OCI-M1 (cell line): ENCODE results near the gene NFATC3.
"Not testable (repeated sequence)": the region's sequence is repeated elsewhere in the genome, so short reads cannot be mapped to it uniquely, and the experiment has no call there.

Experiments used
- DNase-seq: peaks from one replicate; lab custom pipeline; 2025; lab: John Stamatoyannopoulos, UW

The NFATC3 gene

GRCh38 chr16:68116256-68116867 is 31.2 kb downstream of the NFATC3 start:
- peak; percentile 54 for DNase-seq

GRCh38 chr16:68117884-68118283 is 32.7 kb downstream of the NFATC3 start:
- no peak for DNase-seq

- DNase-seq, result not testable (repeated sequence)
These were observed 33.8 kb downstream of the NFATC3 start for GRCh38 chr16:68118954-68119353.

GRCh38 chr16:68120496-68120895 is 35.3 kb downstream of the NFATC3 start:
- DNase-seq, result not testable (repeated sequence)

- no peak for DNase-seq
These were observed 41.2 kb downstream of the NFATC3 start for GRCh38 chr16:68126395-68126794.

- no peak for DNase-seq
These were observed 43.6 kb downstream of the NFATC3 start for GRCh38 chr16:68128577-68129305.

- no peak for DNase-seq
These were observed 45.4 kb downstream of the NFATC3 start for GRCh38 chr16:68130520-68130919.

GRCh38 chr16:68131813-68132706 is 46.9 kb downstream of the NFATC3 start:
- DNase-seq, result no peak

- DNase-seq, result not testable (repeated sequence)
These were observed 47.8 kb downstream of the NFATC3 start for GRCh38 chr16:68133000-68133399.

- DNase-seq, result no peak
These were observed 49.5 kb downstream of the NFATC3 start for GRCh38 chr16:68134644-68135043.

GRCh38 chr16:68136515-68136914 is 51.3 kb downstream of the NFATC3 start:
- no peak for DNase-seq

GRCh38 chr16:68144008-68144407 is 58.8 kb downstream of the NFATC3 start:
- DNase-seq, result no peak

GRCh38 chr16:68146585-68146984 is 61.4 kb downstream of the NFATC3 start:
- DNase-seq, result peak; percentile 42

- DNase-seq, result no peak
These were observed 62.3 kb downstream of the NFATC3 start for GRCh38 chr16:68147444-68147843.

GRCh38 chr16:68149596-68149995 is 64.4 kb downstream of the NFATC3 start:
- no peak for DNase-seq

- no peak for DNase-seq
These were observed 70.3 kb downstream of the NFATC3 start for GRCh38 chr16:68155425-68155824.

- no peak for DNase-seq
These were observed 77.2 kb downstream of the NFATC3 start for GRCh38 chr16:68162413-68162812.

GRCh38 chr16:68163275-68163674 is 78.1 kb downstream of the NFATC3 start:
- DNase-seq, result not testable (repeated sequence)

- no peak for DNase-seq
These were observed 81.1 kb downstream of the NFATC3 start for GRCh38 chr16:68166264-68166663.

GRCh38 chr16:68179196-68179795 is 94.1 kb downstream of the NFATC3 start:
- no peak for DNase-seq

- DNase-seq, result no peak
These were observed 94.7 kb downstream of the NFATC3 start for GRCh38 chr16:68179855-68180254.

GRCh38 chr16:68183046-68183445 is 97.9 kb downstream of the NFATC3 start:
- DNase-seq, result no peak
